ENCODE measurements around the gene CDC25B. TPM values are rescaled to one million over a fixed set of nuclear protein-coding genes. Genes with fewer than 3 reads are reported as not detected.

Gene CDC25B
- total and polyA plus RNA-seq, 4 donors: 4.4 to 12.9 (median 9.2) TPM

DNA sequence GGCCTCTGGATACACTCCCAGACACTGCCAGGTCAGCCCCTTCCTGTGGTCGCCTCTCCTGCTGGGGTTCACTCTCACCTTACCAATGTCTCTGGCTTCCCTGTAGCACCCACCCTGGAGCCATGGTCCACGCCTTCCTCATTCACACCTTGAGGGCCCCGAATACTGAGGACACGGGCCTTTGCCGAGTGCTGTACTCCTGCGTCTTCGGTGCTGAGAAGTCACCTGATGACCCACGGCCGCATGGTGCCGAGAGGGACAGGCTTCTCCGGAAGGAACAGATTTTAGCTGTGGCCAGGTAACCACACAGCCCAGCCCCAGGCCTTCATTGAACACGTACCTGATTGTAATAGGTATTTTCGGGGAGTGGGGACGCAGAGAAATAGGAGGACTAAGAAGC, 25.9 kb downstream of the CDC25B start:
- H3K27me3 ChIP-seq (ENCODE audit: control insufficient read depth in 4 of 4, insufficient read depth in 4 of 4, low read length in 3 of 4): no peaks in the 10 kb centered on the region
- no peak overlapping the region for H3K4me3 ChIP-seq (ENCODE audit: low read depth in 1 of 3, low read length in 3 of 3)
- H3K4me1 ChIP-seq (ENCODE audit: control insufficient read depth in 4 of 4, insufficient read depth in 4 of 4, low read length in 3 of 4): peaks cover 0 to 21% (median 13%) of the 10 kb centered on the region in 4 donors
- TF ChIP-seq RXRA (IDR thresholded peaks at IDR 0.05) (no peak), HNF4G (IDR thresholded peaks at IDR 0.05) (no peak), EGR1 (IDR thresholded peaks at IDR 0.05; ENCODE audit: low read depth in 2 of 2) (no peak), NR2F2 (IDR thresholded peaks at IDR 0.05) (no peak), YY1 (IDR thresholded peaks at IDR 0.05) (no peak), SP1 (IDR thresholded peaks at IDR 0.05) (no peak), HNF4A (conservative IDR thresholded peaks at IDR 0.05) (no peak), RAD21 (IDR thresholded peaks at IDR 0.05) (no peak), TAF1 (conservative IDR thresholded peaks at IDR 0.05) (no peak), JUND (IDR thresholded peaks at IDR 0.05) (no peak), FOXA1 (IDR thresholded peaks at IDR 0.05) (no peak), FOXA2 (IDR thresholded peaks at IDR 0.05) (no peak)
- TF ChIP-seq, protein P1, sequence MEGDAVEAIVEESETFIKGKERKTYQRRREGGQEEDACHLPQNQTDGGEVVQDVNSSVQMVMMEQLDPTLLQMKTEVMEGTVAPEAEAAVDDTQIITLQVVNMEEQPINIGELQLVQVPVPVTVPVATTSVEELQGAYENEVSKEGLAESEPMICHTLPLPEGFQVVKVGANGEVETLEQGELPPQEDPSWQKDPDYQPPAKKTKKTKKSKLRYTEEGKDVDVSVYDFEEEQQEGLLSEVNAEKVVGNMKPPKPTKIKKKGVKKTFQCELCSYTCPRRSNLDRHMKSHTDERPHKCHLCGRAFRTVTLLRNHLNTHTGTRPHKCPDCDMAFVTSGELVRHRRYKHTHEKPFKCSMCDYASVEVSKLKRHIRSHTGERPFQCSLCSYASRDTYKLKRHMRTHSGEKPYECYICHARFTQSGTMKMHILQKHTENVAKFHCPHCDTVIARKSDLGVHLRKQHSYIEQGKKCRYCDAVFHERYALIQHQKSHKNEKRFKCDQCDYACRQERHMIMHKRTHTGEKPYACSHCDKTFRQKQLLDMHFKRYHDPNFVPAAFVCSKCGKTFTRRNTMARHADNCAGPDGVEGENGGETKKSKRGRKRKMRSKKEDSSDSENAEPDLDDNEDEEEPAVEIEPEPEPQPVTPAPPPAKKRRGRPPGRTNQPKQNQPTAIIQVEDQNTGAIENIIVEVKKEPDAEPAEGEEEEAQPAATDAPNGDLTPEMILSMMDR (IDR thresholded peaks at IDR 0.05; ENCODE audit: low read depth, low read length, missing input control): no peak
- TF ChIP-seq, protein P2, sequence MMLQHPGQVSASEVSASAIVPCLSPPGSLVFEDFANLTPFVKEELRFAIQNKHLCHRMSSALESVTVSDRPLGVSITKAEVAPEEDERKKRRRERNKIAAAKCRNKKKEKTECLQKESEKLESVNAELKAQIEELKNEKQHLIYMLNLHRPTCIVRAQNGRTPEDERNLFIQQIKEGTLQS (IDR thresholded peaks at IDR 0.05): no peak
- TF ChIP-seq, protein P3, sequence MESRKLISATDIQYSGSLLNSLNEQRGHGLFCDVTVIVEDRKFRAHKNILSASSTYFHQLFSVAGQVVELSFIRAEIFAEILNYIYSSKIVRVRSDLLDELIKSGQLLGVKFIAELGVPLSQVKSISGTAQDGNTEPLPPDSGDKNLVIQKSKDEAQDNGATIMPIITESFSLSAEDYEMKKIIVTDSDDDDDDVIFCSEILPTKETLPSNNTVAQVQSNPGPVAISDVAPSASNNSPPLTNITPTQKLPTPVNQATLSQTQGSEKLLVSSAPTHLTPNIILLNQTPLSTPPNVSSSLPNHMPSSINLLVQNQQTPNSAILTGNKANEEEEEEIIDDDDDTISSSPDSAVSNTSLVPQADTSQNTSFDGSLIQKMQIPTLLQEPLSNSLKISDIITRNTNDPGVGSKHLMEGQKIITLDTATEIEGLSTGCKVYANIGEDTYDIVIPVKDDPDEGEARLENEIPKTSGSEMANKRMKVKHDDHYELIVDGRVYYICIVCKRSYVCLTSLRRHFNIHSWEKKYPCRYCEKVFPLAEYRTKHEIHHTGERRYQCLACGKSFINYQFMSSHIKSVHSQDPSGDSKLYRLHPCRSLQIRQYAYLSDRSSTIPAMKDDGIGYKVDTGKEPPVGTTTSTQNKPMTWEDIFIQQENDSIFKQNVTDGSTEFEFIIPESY (IDR thresholded peaks at IDR 0.05): no peak
- TF ChIP-seq, protein P4, sequence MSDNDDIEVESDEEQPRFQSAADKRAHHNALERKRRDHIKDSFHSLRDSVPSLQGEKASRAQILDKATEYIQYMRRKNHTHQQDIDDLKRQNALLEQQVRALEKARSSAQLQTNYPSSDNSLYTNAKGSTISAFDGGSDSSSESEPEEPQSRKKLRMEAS (IDR thresholded peaks at IDR 0.05): no peak
- H3K9ac ChIP-seq (ENCODE audit: low read depth in 1 of 2, low read length in 2 of 2): no peak overlapping the region
- DNase-seq (ENCODE audit: low spot score): no peak
- H3K27ac ChIP-seq (ENCODE audit: low read depth in 1 of 2, low read length in 2 of 2): no peak overlapping the region
- peaks cover 3 to 43% (median 19%) of the 10 kb centered on the region in 4 donors for H3K36me3 ChIP-seq (ENCODE audit: control insufficient read depth in 4 of 4, insufficient read depth in 3 of 4, low read depth in 1 of 4, low read length in 3 of 4)
- no peaks in the 10 kb centered on the region for H3K9me3 ChIP-seq (ENCODE audit: control insufficient read depth in 4 of 4, low read length in 3 of 4)
- 95% methylated on average over 14 of the region's 14 CpGs for WGBS

DNA sequence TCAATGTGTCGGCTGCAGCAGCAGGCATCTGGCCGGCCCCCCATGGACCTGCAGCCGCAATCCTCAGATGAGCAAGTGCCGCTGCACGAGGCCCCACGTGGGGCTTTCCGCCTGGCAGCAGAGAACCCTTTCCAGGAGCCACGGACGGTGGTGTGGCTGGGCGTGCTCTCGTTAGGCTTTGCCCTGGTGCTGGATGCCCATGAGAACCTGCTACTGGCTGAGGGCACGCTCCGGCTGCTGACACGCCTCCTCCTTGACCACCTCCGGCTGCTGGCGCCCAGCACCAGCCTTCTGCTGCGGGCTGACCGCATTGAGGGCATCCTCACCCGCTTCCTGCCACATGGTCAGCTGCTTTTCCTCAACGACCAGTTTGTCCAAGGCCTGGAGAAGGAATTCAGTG, 27.8 kb downstream of the CDC25B start:
- Histone ChIP-seq H3K4me1 (ENCODE audit: control insufficient read depth in 4 of 4, insufficient read depth in 4 of 4, low read length in 3 of 4) (peaks cover 0 to 14% (median 10%) of the 10 kb centered on the region in 4 donors), H3K36me3 (ENCODE audit: control insufficient read depth in 4 of 4, insufficient read depth in 3 of 4, low read depth in 1 of 4, low read length in 3 of 4) (peaks cover 3 to 48% (median 20%) of the 10 kb centered on the region in 4 donors), H3K27me3 (ENCODE audit: control insufficient read depth in 4 of 4, insufficient read depth in 4 of 4, low read length in 3 of 4) (no peaks in the 10 kb centered on the region), H3K4me3 (ENCODE audit: low read depth in 1 of 3, low read length in 3 of 3) (no peak overlapping the region), H3K9me3 (ENCODE audit: control insufficient read depth in 4 of 4, low read length in 3 of 4) (no peaks in the 10 kb centered on the region), H3K9ac (ENCODE audit: low read depth in 1 of 2, low read length in 2 of 2) (no peak overlapping the region), H3K27ac (ENCODE audit: low read depth in 1 of 2, low read length in 2 of 2) (no peak overlapping the region)
- no peak for DNase-seq (ENCODE audit: low spot score)
- 95% methylated on average over 20 of the region's 20 CpGs for whole genome bisulfite sequencing
- no peak for TF ChIP-seq NR2F2 (IDR thresholded peaks at IDR 0.05)
- TF ChIP-seq RXRA (IDR thresholded peaks at IDR 0.05): no peak
- TF ChIP-seq SP1 (IDR thresholded peaks at IDR 0.05): no peak
- TF ChIP-seq, protein P1 (IDR thresholded peaks at IDR 0.05; ENCODE audit: low read depth, low read length, missing input control): no peak
- no peak for TF ChIP-seq RAD21 (IDR thresholded peaks at IDR 0.05)
- no peak for TF ChIP-seq HNF4A (conservative IDR thresholded peaks at IDR 0.05)
- no peak for TF ChIP-seq YY1 (IDR thresholded peaks at IDR 0.05)
- TF ChIP-seq GABPA (IDR thresholded peaks at IDR 0.05 in 1 of 2, conservative IDR thresholded peaks at IDR 0.05 in 1 of 2): no peak
- no peak for TF ChIP-seq FOXA2 (IDR thresholded peaks at IDR 0.05)
- TF ChIP-seq, protein P4 (IDR thresholded peaks at IDR 0.05): no peak
- TF ChIP-seq, protein P2 (IDR thresholded peaks at IDR 0.05): no peak
- TF ChIP-seq HNF4G (IDR thresholded peaks at IDR 0.05): no peak
